Jurkat, Clone E6-1 (cell line): Measurements from ENCODE around the gene PRSS57. TPM values are rescaled to one million over a fixed set of nuclear protein-coding genes. Genes with fewer than 3 reads are reported as not detected.
"Not testable (repeated sequence)": the region's sequence is repeated elsewhere in the genome, so short reads cannot be mapped to it uniquely, and the experiment has no call there.

Experiments used
- DNase-seq: peaks from one replicate; pipeline ENCODE4 v3.0.0-alpha.2; 2011; ENCODE audit warnings: low read depth, low spot score
- H3K4me3 ChIP-seq: 2 replicates; pipeline ENCODE4 v1.5.1; 2011; ENCODE audit warnings: mild to moderate bottlenecking, low read length, control low read depth, moderate library complexity
- polyA plus RNA-seq: library from polyadenylated mRNA; unstranded; fragments of >200 nt; gene quantifications from one replicate; pipeline ENCODE4 v1.2.1, GENCODE V29; 2012; ENCODE audit warnings: missing spikeins; ENCODE audit not compliant: insufficient read length, insufficient read depth

The PRSS57 gene
- polyA plus RNA-seq: 1.2 TPM

GRCh38 chr19:695352-695949 lies at the start of gene PRSS57:
Gene PRSS57 (minus strand): TSS chr19:695452. CDS start chr19:695430, 22 bp downstream.
- no peak for DNase-seq
- no peak within 1 kb of the TSS for H3K4me3 ChIP-seq

- no peak for DNase-seq
- H3K4me3 ChIP-seq: no peak overlapping the region
Observed at GRCh38 chr19:743168-743687, 48.0 kb upstream of the PRSS57 start.

GRCh38 chr19:742540-743075 lies 47.4 kb upstream of the PRSS57 start:
- H3K4me3 ChIP-seq: no peak overlapping the region
- no peak for DNase-seq

DNA sequence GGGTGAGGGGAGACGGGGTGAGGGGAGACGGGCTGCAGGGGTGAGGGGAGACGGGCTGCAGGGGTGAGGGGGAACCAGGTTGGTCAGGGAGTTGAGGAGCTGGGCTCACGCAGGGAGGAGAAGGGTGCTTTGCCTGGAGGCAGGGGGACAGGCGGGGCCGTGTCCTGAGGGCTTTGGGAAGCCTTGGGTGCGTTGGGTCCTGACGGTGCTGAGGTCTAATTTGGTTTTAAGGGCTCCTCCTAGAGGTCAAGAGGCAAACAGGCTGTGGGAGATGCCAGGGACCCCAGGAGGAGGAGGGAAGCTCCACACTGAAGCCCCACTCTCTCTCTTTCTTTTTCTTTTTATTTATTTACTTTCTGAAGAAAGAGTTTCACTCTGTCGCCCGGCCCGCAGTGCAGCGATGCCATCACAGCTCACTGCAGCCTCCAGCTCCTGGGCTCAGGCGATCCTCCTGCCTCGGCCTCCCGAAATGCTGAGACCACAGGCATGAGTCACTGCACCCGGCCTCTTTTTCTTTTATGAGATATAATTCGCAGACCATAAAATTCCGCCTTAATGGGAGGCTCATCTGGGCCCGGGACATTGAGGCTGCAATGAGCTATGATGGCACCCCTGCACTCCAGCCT lies 46.4 kb upstream of the PRSS57 start:
- no peak overlapping the region for H3K4me3 ChIP-seq
- DNase-seq: peak; percentile 41

- H3K4me3 ChIP-seq, DNase-seq: not testable (repeated sequence)
Observed at GRCh38 chr19:740816-741505, 45.7 kb upstream of the PRSS57 start.

DNA sequence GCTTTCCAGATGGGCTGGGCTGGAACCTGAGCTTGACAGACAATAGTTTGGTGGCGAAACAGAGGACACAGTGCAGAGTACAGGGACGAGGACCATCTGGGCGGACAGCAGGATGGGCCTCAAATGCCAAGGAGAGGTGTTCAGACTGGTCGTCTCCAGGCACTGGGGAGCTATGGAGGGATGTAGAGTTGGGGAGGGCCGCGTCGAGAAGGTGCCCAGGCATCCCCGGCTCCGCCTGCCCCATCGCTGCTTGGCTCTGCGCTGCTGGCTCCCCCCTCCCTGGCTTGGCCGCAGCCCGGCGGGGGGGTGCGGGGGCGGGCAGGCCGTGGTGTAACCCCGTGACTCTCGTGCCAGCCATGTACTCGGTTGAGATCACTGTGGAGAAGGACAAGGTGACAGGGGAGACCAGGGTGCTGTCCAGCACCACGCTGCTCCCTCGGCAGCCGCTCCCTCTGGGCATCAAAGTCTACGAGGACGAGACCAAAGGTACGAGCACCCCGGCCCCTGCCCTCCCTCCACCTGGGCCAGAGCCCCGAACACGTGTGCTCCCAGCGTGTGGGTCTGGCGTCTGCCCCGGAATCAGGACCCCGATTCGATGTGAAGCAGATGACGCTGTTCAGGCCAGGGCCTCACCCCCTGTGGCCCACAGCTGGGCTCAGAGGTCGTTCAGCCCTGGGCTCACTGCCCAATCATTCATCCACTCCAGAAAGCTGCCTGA lies 44.9 kb upstream of the PRSS57 start:
- DNase-seq: no peak
- H3K4me3 ChIP-seq: no peak overlapping the region

- H3K4me3 ChIP-seq: no peak overlapping the region
- DNase-seq: no peak
Observed at GRCh38 chr19:738509-739128, 43.4 kb upstream of the PRSS57 start.

DNA sequence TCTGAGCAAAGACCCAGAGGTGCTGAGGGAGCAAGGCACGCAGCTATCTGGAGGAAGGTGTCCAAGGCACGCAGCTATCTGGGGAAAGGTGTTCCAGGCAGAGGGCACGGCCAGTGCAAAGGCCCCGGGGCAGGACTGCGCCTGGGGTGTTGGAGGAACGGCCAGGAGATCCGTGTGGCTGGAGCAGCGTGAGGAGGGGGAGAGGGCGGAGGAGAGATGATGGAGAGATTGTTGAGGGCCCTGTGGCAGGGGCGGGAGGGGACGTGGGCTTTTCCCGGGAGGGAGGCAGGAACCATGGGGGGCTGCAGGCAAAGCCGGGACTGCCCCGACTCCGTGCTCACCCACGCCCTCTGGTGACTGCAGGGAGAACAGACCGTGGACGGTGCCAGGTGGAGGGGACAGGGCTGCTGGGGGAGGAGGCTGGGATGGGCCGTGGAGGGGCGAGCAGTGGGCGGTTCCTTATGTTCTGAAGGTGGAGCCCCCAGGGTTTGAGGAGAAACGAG lies 42.4 kb upstream of the PRSS57 start:
- peak; percentile 25 for DNase-seq
- H3K4me3 ChIP-seq: no peak overlapping the region

- H3K4me3 ChIP-seq: no peak overlapping the region
- no peak for DNase-seq
Observed at GRCh38 chr19:736125-736524, 40.9 kb upstream of the PRSS57 start.

DNA sequence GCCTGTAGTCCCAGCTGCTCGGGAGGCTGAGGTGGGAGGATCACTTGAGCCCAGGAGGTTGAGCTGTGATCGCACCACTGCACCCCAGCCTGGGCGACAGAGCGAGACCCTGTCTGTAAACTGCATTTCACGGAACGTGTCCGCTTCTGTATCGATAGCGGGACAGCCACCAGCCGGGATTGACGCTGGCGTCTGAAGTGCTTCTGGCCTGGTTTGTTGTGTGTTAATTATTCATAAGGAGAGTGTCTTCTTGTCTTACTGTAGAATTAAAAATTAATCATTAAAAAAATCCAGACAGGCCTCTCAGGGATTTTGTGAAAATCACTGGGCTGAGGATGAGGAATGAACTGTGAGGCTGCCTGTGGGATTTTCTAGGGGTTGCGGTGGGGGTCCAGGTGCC lies 39.5 kb upstream of the PRSS57 start:
- no peak for DNase-seq

GRCh38 chr19:732148-733069 lies 37.2 kb upstream of the PRSS57 start:
- no peak for DNase-seq
- no peak overlapping the region for H3K4me3 ChIP-seq

More for the DNA sequence above, 39.5 kb upstream of the PRSS57 start:
- H3K4me3 ChIP-seq: no peak overlapping the region

GRCh38 chr19:731000-731399 lies 35.7 kb upstream of the PRSS57 start:
- DNase-seq: no peak
- no peak overlapping the region for H3K4me3 ChIP-seq

- no peak overlapping the region for H3K4me3 ChIP-seq
- DNase-seq: no peak
Observed at GRCh38 chr19:729965-730668, 34.9 kb upstream of the PRSS57 start.

DNA sequence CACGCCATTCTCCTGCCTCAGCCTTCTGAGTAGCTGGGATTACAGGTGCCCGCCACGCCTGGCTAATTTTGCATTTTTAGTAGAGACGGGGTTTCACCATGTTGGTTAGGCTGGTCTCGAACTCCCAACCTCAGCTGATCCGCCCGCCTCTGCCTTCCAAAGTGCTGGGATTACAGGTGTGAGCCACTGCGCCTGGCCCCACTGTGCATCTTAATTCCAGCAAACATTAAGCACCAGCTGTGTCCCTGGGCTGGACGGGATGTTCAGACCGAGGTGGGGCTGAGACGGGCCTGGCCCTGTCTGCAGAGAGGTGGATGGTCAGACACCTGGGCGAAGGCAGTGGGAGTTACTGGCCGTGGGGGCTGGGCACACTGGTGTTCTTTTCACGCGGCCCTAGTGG lies 34.3 kb upstream of the PRSS57 start:
- not testable (repeated sequence) for H3K4me3 ChIP-seq, DNase-seq

DNA sequence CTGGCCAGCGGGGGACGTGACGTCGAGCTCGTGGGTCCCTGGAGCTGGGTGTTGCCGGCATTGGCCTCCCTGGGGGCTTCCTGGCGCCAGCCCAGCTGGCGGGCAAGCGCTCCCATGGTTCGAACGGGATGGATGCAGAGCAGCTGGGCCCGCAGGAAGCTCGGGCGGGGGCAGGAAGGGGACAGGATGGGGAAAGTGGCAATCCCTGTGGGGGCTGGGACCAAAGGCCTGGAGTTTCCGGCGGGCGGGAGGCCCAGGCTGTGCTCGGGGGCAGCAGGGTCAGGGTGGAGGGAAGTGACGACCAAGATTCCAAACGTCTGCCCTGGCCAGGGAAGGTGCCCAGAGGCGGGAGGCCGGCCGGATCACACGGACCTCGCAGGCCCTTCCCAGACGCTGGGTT lies 32.8 kb upstream of the PRSS57 start:
- no peak for DNase-seq
- no peak overlapping the region for H3K4me3 ChIP-seq

DNA sequence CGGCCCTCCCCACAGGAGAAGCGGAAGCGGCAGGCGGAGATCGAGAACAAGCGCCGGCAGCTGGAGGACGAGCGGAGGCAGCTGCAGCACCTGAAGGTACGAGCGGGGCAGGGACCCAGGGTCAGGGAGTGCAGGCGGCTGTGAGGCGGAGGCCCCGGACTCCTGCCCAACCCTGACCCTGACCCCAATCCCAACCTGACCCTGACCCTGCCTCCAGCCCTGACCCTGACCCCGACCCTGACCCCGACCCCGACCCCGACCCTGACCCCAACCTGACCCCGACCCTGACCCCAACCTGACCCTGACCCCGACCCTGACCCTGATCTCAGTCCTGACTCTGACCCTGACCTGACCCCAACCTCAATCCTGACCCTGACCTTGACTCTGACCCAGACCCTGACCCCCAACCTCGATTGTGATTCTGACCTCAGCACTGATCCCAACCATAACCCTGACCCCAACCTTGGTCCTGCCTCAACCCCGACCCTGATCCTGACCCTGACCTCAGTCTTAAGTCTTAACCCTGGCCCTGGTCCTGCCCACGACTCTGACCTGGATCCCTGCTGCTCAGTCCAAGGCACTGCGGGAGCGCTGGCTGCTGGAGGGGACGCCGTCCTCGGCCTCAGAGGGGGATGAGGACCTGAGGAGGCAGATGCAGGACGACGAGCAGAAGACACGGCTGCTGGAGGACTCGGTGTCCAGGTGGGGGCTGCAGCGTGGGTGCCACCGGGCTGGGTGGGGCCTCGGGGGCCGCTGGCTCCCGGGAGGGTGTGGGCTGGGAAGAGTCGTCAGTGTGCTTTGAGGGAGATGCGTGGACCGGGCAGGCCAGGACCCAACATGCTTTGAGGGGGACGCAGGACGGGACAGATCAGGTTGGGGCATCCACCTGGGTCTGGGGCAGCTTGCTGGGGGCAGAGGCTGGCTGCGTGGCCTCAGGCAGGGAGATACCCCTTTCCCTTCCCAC lies 32.0 kb upstream of the PRSS57 start:
- H3K4me3 ChIP-seq: no peak overlapping the region
- no peak for DNase-seq
